SK-N-SH treated with all-trans-retinoic acid at 6 μM for 48 hours (cell line): ENCODE results near the gene RAET1E.
"Not testable (repeated sequence)": the region's sequence is repeated elsewhere in the genome, so short reads cannot be mapped to it uniquely, and the experiment has no call there.

Experiments used
- ISL1 ChIP-seq: fragments of 250-450 bp; sonication (Bioruptor Pico); IDR thresholded peaks from 2 replicates; pipeline ENCODE4 v2.1.2; 2022; ENCODE audit warnings: mild to moderate bottlenecking, moderate library complexity
- ZFP3 ChIP-seq: fragments of 250-450 bp; sonication (Bioruptor Pico); IDR thresholded peaks from 2 replicates; pipeline ENCODE4 v1.5.0; 2020; ENCODE audit warnings: mild to moderate bottlenecking, moderate library complexity
- ZFP30 ChIP-seq: fragments of 450-650 bp; formaldehyde crosslinking; IDR thresholded peaks from 2 replicates; pipeline ENCODE4 v1.5.0; 2022; ENCODE audit warnings: mild to moderate bottlenecking, moderate library complexity
- TF ChIP-seq, protein P1 (sequence below): fragments of 250-450 bp; sonication (Bioruptor Pico); IDR thresholded peaks from 2 replicates; pipeline ENCODE4 v1.5.1; 2020; ENCODE audit warnings: low read depth, mild to moderate bottlenecking, moderate library complexity

DNA sequence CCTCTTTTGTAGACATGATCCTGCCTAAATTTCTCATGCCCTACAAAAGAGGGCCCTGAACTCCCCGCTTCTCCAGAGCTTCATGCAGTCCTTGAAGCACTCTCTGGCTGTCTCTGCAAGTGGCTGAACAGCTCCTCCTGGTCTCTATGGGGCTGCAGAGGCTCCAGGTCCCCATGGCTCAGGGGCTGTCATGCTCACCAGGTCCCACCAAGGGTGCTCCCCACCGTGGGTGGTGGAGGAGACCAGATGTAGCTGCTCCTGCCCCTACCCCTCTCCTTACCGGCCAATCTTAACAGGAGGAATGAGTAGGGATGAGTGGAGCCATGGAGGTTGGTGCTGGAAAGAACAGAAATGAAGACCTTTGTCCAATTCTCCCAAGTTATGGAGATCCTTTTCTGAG is 14.8 kb upstream of the RAET1E start:
- not testable (repeated sequence) for TF ChIP-seq ZFP30; ZFP3 (CRISPR knock-in tag); ISL1 (CRISPR knock-in tag)
- TF ChIP-seq, protein P1, sequence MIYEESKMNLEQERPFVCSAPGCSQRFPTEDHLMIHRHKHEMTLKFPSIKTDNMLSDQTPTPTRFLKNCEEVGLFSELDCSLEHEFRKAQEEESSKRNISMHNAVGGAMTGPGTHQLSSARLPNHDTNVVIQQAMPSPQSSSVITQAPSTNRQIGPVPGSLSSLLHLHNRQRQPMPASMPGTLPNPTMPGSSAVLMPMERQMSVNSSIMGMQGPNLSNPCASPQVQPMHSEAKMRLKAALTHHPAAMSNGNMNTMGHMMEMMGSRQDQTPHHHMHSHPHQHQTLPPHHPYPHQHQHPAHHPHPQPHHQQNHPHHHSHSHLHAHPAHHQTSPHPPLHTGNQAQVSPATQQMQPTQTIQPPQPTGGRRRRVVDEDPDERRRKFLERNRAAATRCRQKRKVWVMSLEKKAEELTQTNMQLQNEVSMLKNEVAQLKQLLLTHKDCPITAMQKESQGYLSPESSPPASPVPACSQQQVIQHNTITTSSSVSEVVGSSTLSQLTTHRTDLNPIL (CRISPR knock-in tag): not testable (repeated sequence)
